Measurements from ENCODE around the gene ANKAR.
"Not testable (repeated sequence)": the region's sequence is repeated elsewhere in the genome, so short reads cannot be mapped to it uniquely, and the experiment has no call there.

GRCh38 chr2:189653464-189653863 lies 21.0 kb upstream of the ANKAR start:
- TF ChIP-seq, protein P1, sequence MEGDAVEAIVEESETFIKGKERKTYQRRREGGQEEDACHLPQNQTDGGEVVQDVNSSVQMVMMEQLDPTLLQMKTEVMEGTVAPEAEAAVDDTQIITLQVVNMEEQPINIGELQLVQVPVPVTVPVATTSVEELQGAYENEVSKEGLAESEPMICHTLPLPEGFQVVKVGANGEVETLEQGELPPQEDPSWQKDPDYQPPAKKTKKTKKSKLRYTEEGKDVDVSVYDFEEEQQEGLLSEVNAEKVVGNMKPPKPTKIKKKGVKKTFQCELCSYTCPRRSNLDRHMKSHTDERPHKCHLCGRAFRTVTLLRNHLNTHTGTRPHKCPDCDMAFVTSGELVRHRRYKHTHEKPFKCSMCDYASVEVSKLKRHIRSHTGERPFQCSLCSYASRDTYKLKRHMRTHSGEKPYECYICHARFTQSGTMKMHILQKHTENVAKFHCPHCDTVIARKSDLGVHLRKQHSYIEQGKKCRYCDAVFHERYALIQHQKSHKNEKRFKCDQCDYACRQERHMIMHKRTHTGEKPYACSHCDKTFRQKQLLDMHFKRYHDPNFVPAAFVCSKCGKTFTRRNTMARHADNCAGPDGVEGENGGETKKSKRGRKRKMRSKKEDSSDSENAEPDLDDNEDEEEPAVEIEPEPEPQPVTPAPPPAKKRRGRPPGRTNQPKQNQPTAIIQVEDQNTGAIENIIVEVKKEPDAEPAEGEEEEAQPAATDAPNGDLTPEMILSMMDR (conservative IDR thresholded peaks at IDR 0.05; ENCODE audit: low read depth, low read length) = not testable (repeated sequence)
- not testable (repeated sequence) for TF ChIP-seq RFX5 (IDR thresholded peaks at IDR 0.05; ENCODE audit: low read depth, low read length)

Data from IMR-90 (cell line).